ENCODE measurements around the gene MYO3B. TPM values are rescaled to one million over a fixed set of nuclear protein-coding genes. Genes with fewer than 3 reads are reported as not detected.

MYO3B gene
- polyA plus RNA-seq, 4 donors = 7.9 to 9.3 (median 8.7) TPM

GRCh38 chr2:170229744-170230143, 51.8 kb downstream of the MYO3B start:
- DNase-seq (ENCODE audit: low read depth in 4 of 4, low spot score in 2 of 4) = no peak

- DNase-seq (ENCODE audit: low read depth in 4 of 4, low spot score in 2 of 4) = peak in 1 of 4 donors; percentile 18
These were observed 58.1 kb downstream of the MYO3B start for GRCh38 chr2:170235860-170236679.

- DNase-seq (ENCODE audit: low read depth in 4 of 4, low spot score in 2 of 4) = no peak
These were observed 58.7 kb downstream of the MYO3B start for GRCh38 chr2:170236680-170237047.

- DNase-seq (ENCODE audit: low read depth in 4 of 4, low spot score in 2 of 4) = no peak
These were observed 59.7 kb downstream of the MYO3B start for GRCh38 chr2:170237572-170238120.

- DNase-seq (ENCODE audit: low read depth in 4 of 4, low spot score in 2 of 4) = no peak
These were observed 60.8 kb downstream of the MYO3B start for GRCh38 chr2:170238776-170239175.

GRCh38 chr2:170240629-170241028, 62.7 kb downstream of the MYO3B start:
- DNase-seq (ENCODE audit: low read depth in 4 of 4, low spot score in 2 of 4) = no peak

GRCh38 chr2:170241756-170242155, 63.8 kb downstream of the MYO3B start:
- no peak for DNase-seq (ENCODE audit: low read depth in 4 of 4, low spot score in 2 of 4)

- DNase-seq (ENCODE audit: low read depth in 4 of 4, low spot score in 2 of 4) = no peak
These were observed 65.3 kb downstream of the MYO3B start for GRCh38 chr2:170243118-170243837.

- DNase-seq (ENCODE audit: low read depth in 4 of 4, low spot score in 2 of 4) = no peak
These were observed 66.0 kb downstream of the MYO3B start for GRCh38 chr2:170243898-170244297.

- no peak for DNase-seq (ENCODE audit: low read depth in 4 of 4, low spot score in 2 of 4)
These were observed 66.6 kb downstream of the MYO3B start for GRCh38 chr2:170244555-170244954.

- no peak for DNase-seq (ENCODE audit: low read depth in 4 of 4, low spot score in 2 of 4)
These were observed 67.4 kb downstream of the MYO3B start for GRCh38 chr2:170245312-170245711.

GRCh38 chr2:170247333-170247732, 69.4 kb downstream of the MYO3B start:
- DNase-seq (ENCODE audit: low read depth in 4 of 4, low spot score in 2 of 4) = no peak

- no peak for DNase-seq (ENCODE audit: low read depth in 4 of 4, low spot score in 2 of 4)
These were observed 70.0 kb downstream of the MYO3B start for GRCh38 chr2:170247882-170248393.

- DNase-seq (ENCODE audit: low read depth in 4 of 4, low spot score in 2 of 4) = no peak
These were observed 70.8 kb downstream of the MYO3B start for GRCh38 chr2:170248574-170249393.

- no peak for DNase-seq (ENCODE audit: low read depth in 4 of 4, low spot score in 2 of 4)
These were observed 71.8 kb downstream of the MYO3B start for GRCh38 chr2:170249761-170250160.

GRCh38 chr2:170250584-170250983, 72.6 kb downstream of the MYO3B start:
- no peak for DNase-seq (ENCODE audit: low read depth in 4 of 4, low spot score in 2 of 4)

GRCh38 chr2:170252414-170252813, 74.5 kb downstream of the MYO3B start:
- DNase-seq (ENCODE audit: low read depth in 4 of 4, low spot score in 2 of 4) = no peak

GRCh38 chr2:170253721-170254230, 75.8 kb downstream of the MYO3B start:
- no peak for DNase-seq (ENCODE audit: low read depth in 4 of 4, low spot score in 2 of 4)

GRCh38 chr2:170254293-170254732, 76.4 kb downstream of the MYO3B start:
- DNase-seq (ENCODE audit: low read depth in 4 of 4, low spot score in 2 of 4) = no peak

GRCh38 chr2:170255137-170255536, 77.2 kb downstream of the MYO3B start:
- no peak for DNase-seq (ENCODE audit: low read depth in 4 of 4, low spot score in 2 of 4)
